Small intestine (tissue), 7 donors: ENCODE results near the gene GPR161. TPM values are rescaled to one million over a fixed set of nuclear protein-coding genes. Genes with fewer than 3 reads are reported as not detected.

Experiments
- DNase-seq, 2 donors: peaks; one replicate each; pipeline versions ENCODE4 v3.0.0 to v3.0.0-alpha.2; 2013
- FAIRE-seq: peaks from 2 replicates; lab custom pipeline; 2012; peaks lifted over from hg19 to GRCh38; lab: Jason Lieb, UNC
- H3K27ac ChIP-seq, 3 donors: one replicate each; pipeline ENCODE4 v1.5.1; 2013; ENCODE audit warnings: low read length in 2 of 3, mild to moderate bottlenecking in 2 of 3, control low read depth in 1 of 3, inconsistent platforms in 1 of 3, low read depth in 1 of 3, moderate library complexity in 1 of 3
- H3K27me3 ChIP-seq, 3 donors: one replicate each; pipeline ENCODE4 v1.6.1; 2013; ENCODE audit warnings: low read length in 3 of 3, inconsistent platforms in 1 of 3; ENCODE audit not compliant: control insufficient read depth in 3 of 3, insufficient read depth in 3 of 3
- H3K36me3 ChIP-seq, 3 donors: one replicate each; pipeline ENCODE4 v1.6.1; 2013; ENCODE audit warnings: low read length in 3 of 3, inconsistent platforms in 1 of 3, low read depth in 1 of 3, mild to moderate bottlenecking in 1 of 3, moderate library complexity in 1 of 3; ENCODE audit not compliant: control insufficient read depth in 3 of 3, insufficient read depth in 2 of 3
- H3K4me1 ChIP-seq, 3 donors: one replicate each; pipeline ENCODE4 v1.6.1; 2013; ENCODE audit warnings: low read length in 2 of 3, inconsistent platforms in 1 of 3, low read depth in 1 of 3, mild to moderate bottlenecking in 1 of 3, moderate library complexity in 1 of 3; ENCODE audit not compliant: control insufficient read depth in 3 of 3, insufficient read depth in 2 of 3
- H3K4me3 ChIP-seq, 3 donors: one replicate each; pipeline ENCODE4 v1.5.1; 2013; ENCODE audit warnings: low read length in 3 of 3, control low read depth in 1 of 3, inconsistent platforms in 1 of 3, low read depth in 1 of 3, mild to moderate bottlenecking in 1 of 3, moderate library complexity in 1 of 3
- H3K9me3 ChIP-seq, 2 donors: one replicate each; pipeline ENCODE4 v1.6.1; 2013; ENCODE audit warnings: low read depth in 1 of 2, low read length in 1 of 2; ENCODE audit not compliant: control insufficient read depth in 2 of 2, insufficient read depth in 1 of 2
- WGBS, 3 donors: extraction: QIAGEN DNeasy Blood & Tissue Kit; methylation state at CpG; one replicate each; pipeline ENCODE4 v1.1.7; 2013; 5-methylcytosine and 5-hydroxymethylcytosine counted together
- polyA plus RNA-seq, 4 donors: library from polyadenylated mRNA; stranded (reverse) in 3 of 4; unstranded in 1 of 4; fragments of 200-250 nt in 3 of 4; fragments of 120-200 nt in 1 of 4; gene quantifications; one replicate each; pipeline versions ENCODE4 v1.2.1 to v1.2.3, GENCODE V29; 2013
- donor health status: healthy with polysubstance abuse.
- donor health status: control.
- donor health status: control.
- donor health status: Bipolar disorder and iron deficiency.
- donor health status: healthy.

GPR161 gene
- polyA plus RNA-seq, 4 donors: under 0.01 to 4.1 (median 1.9) TPM

- Histone ChIP-seq H3K27ac (no peak overlapping the region), H3K36me3 (peaks cover 0 to 7% (median 0%) of the 10 kb centered on the region in 3 donors), H3K4me1 (peaks cover 0 to under 1% (median 0%) of the 10 kb centered on the region in 3 donors), H3K4me3 (no peak overlapping the region), H3K9me3 (peaks cover 0 to 9% of the 10 kb centered on the region in 2 donors), H3K27me3 (peaks cover 0 to under 1% (median 0%) of the 10 kb centered on the region in 3 donors)
- no peak for DNase-seq
- WGBS, 3 donors: 86 to 93% (median 92%) methylated on average over 6 of the region's 6 CpGs
- no peak for FAIRE-seq
Observed at GRCh38 chr1:168129933-168130332, 6.8 kb downstream of the GPR161 start.

- H3K4me3 ChIP-seq: no peak overlapping the region
- H3K27me3 ChIP-seq: no peaks in the 10 kb centered on the region
- peaks cover 0 to 9% of the 10 kb centered on the region in 2 donors for H3K9me3 ChIP-seq
- FAIRE-seq: no peak
- DNase-seq: no peak
- H3K36me3 ChIP-seq: peaks cover 0 to 5% (median 0%) of the 10 kb centered on the region in 3 donors
- H3K27ac ChIP-seq: no peak overlapping the region
- H3K4me1 ChIP-seq: peaks cover 0 to 6% (median 0%) of the 10 kb centered on the region in 3 donors
- 93 to 95% (median 94%) methylated on average over 2 of the region's 2 CpGs for WGBS, 3 donors
Observed at GRCh38 chr1:168127503-168127902, 9.2 kb downstream of the GPR161 start.

- Histone ChIP-seq H3K4me1 (peaks cover 0 to 6% (median 0%) of the 10 kb centered on the region in 3 donors), H3K9me3 (peaks cover 0 to 14% of the 10 kb centered on the region in 2 donors), H3K27me3 (no peaks in the 10 kb centered on the region), H3K4me3 (no peak overlapping the region), H3K27ac (peak overlapping the region in 1 of 3 donors; percentile 5), H3K36me3 (peaks cover 0 to 3% (median 0%) of the 10 kb centered on the region in 3 donors)
- 31 to 71% (median 65%) methylated on average over 1 of the region's 1 CpG for WGBS, 3 donors
- DNase-seq: peak in 1 of 2 donors; percentile 48
- FAIRE-seq: no peak
Observed at GRCh38 chr1:168125051-168125450, 11.7 kb downstream of the GPR161 start.

GRCh38 chr1:168121401-168122011 lies 15.2 kb downstream of the GPR161 start:
- FAIRE-seq (no peak), DNase-seq (no peak)
- Histone ChIP-seq H3K36me3 (peaks cover 0 to 6% (median 0%) of the 10 kb centered on the region in 3 donors), H3K27ac (peak overlapping the region in 1 of 3 donors; percentile 6), H3K27me3 (no peaks in the 10 kb centered on the region), H3K4me3 (no peak overlapping the region), H3K9me3 (peaks cover 0 to 11% of the 10 kb centered on the region in 2 donors), H3K4me1 (peaks cover 0 to 18% (median 2%) of the 10 kb centered on the region in 3 donors)
- 60 to 83% (median 69%) methylated on average over 7 of the region's 7 CpGs for WGBS, 3 donors

GRCh38 chr1:168119750-168120149 lies 17.0 kb downstream of the GPR161 start:
- FAIRE-seq: no peak
- Histone ChIP-seq H3K4me1 (peaks cover 3 to 30% (median 8%) of the 10 kb centered on the region in 3 donors), H3K9me3 (peaks cover 0 to 11% of the 10 kb centered on the region in 2 donors), H3K4me3 (no peak overlapping the region), H3K27ac (no peak overlapping the region), H3K36me3 (peaks cover 0 to 4% (median 0%) of the 10 kb centered on the region in 3 donors), H3K27me3 (no peaks in the 10 kb centered on the region)
- 89 to 93% (median 90%) methylated on average over 4 of the region's 4 CpGs for WGBS, 3 donors
- DNase-seq: no peak

GRCh38 chr1:168116327-168116799 lies 20.4 kb downstream of the GPR161 start:
- no peak overlapping the region for H3K4me3 ChIP-seq
- FAIRE-seq (no peak), DNase-seq (peak; percentile 78 to 80)
- H3K9me3 ChIP-seq: peaks cover 0 to 11% of the 10 kb centered on the region in 2 donors
- peak overlapping the region in 2 of 3 donors; percentile 54 to 66 for H3K27ac ChIP-seq
- peaks cover 0 to 4% (median 0%) of the 10 kb centered on the region in 3 donors for H3K36me3 ChIP-seq
- peaks cover 3 to 24% (median 8%) of the 10 kb centered on the region in 3 donors for H3K4me1 ChIP-seq
- WGBS, 3 donors: 15 to 57% (median 32%) methylated on average over 6 of the region's 6 CpGs
- no peaks in the 10 kb centered on the region for H3K27me3 ChIP-seq

GRCh38 chr1:168114845-168115244 lies 21.9 kb downstream of the GPR161 start:
- 30 to 51% (median 31%) methylated on average over 6 of the region's 6 CpGs for WGBS, 3 donors
- peaks cover 3 to 24% (median 8%) of the 10 kb centered on the region in 3 donors for H3K4me1 ChIP-seq

GRCh38 chr1:168112673-168113305 lies 23.9 kb downstream of the GPR161 start:
- 90 to 94% (median 92%) methylated on average over 6 of the region's 6 CpGs for WGBS, 3 donors
- Histone ChIP-seq H3K27me3 (no peaks in the 10 kb centered on the region), H3K27ac (no peak overlapping the region), H3K4me1 (peaks cover 3 to 24% (median 8%) of the 10 kb centered on the region in 3 donors), H3K9me3 (no peaks in the 10 kb centered on the region), H3K4me3 (no peak overlapping the region), H3K36me3 (no peaks in the 10 kb centered on the region)
- FAIRE-seq (no peak), DNase-seq (no peak)

More at GRCh38 chr1:168114845-168115244, 21.9 kb downstream of the GPR161 start:
- Histone ChIP-seq H3K36me3 (peaks cover 0 to 3% (median 0%) of the 10 kb centered on the region in 3 donors), H3K9me3 (peaks cover 0 to 5% of the 10 kb centered on the region in 2 donors), H3K27ac (no peak overlapping the region), H3K27me3 (no peaks in the 10 kb centered on the region), H3K4me3 (no peak overlapping the region)
- peak in 1 of 2 donors; percentile 9 for DNase-seq
- no peak for FAIRE-seq
